Smooth muscle cell of trachea (primary cell): ENCODE results near the gene GFM2. TPM values are rescaled to one million over a fixed set of nuclear protein-coding genes. Genes with fewer than 3 reads are reported as not detected.

Experiments used
- total RNA-seq: library from RNA; depleted of rRNA; stranded (reverse); fragments of >200 nt; gene quantifications from 2 replicates; pipeline ENCODE4 v1.2.1, GENCODE V29; 2014

Gene GFM2, protein sequence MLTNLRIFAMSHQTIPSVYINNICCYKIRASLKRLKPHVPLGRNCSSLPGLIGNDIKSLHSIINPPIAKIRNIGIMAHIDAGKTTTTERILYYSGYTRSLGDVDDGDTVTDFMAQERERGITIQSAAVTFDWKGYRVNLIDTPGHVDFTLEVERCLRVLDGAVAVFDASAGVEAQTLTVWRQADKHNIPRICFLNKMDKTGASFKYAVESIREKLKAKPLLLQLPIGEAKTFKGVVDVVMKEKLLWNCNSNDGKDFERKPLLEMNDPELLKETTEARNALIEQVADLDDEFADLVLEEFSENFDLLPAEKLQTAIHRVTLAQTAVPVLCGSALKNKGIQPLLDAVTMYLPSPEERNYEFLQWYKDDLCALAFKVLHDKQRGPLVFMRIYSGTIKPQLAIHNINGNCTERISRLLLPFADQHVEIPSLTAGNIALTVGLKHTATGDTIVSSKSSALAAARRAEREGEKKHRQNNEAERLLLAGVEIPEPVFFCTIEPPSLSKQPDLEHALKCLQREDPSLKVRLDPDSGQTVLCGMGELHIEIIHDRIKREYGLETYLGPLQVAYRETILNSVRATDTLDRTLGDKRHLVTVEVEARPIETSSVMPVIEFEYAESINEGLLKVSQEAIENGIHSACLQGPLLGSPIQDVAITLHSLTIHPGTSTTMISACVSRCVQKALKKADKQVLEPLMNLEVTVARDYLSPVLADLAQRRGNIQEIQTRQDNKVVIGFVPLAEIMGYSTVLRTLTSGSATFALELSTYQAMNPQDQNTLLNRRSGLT
- total RNA-seq = 34.9 and 40.4 TPM in 2 replicates

DNA sequence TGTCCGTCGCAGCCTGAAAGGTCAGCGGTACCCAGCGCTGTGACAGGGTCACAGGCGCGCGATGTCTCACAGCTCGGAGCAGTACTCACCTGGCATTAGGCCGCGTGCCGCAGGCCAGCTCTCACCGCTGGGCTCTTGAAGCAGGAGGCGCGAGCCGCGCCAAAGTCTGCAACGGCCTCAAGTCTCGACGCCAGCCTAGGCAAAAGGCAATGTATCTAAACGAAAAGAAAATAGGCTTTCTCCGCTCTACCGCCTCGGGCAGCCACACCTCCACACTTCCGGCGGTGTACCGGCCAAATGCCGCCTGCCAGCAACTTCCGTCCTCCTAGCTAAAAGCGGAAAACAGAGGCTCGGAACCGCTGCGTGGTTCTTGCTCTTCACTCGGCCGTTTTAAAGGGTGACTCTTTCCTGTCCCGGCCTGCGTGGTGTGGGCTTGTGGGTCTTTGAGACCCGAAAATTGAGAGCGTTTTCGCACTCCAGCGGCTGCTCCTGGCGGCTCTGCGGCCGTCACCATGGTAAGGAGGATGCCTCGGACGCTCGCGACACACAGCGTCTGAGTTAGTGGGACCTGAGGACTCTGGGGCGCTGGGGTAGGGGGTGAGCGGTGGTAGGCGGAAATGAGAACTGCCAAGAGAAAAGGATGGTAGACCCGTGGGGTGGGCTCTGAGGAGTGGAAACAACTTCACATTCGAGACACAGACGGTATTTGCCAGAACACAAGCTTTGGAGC, at the start of gene GFM2, which contains the start of gene NSA2:
Gene GFM2 (minus strand): TSS at position 269 of the 730 bp plus-strand sequence. CDS start 3,375 bp downstream, outside the sequence.
Gene NSA2 (plus strand): TSS at position 401 of the 730 bp plus-strand sequence. CDS start 112 bp downstream, at position 513.

DNA sequence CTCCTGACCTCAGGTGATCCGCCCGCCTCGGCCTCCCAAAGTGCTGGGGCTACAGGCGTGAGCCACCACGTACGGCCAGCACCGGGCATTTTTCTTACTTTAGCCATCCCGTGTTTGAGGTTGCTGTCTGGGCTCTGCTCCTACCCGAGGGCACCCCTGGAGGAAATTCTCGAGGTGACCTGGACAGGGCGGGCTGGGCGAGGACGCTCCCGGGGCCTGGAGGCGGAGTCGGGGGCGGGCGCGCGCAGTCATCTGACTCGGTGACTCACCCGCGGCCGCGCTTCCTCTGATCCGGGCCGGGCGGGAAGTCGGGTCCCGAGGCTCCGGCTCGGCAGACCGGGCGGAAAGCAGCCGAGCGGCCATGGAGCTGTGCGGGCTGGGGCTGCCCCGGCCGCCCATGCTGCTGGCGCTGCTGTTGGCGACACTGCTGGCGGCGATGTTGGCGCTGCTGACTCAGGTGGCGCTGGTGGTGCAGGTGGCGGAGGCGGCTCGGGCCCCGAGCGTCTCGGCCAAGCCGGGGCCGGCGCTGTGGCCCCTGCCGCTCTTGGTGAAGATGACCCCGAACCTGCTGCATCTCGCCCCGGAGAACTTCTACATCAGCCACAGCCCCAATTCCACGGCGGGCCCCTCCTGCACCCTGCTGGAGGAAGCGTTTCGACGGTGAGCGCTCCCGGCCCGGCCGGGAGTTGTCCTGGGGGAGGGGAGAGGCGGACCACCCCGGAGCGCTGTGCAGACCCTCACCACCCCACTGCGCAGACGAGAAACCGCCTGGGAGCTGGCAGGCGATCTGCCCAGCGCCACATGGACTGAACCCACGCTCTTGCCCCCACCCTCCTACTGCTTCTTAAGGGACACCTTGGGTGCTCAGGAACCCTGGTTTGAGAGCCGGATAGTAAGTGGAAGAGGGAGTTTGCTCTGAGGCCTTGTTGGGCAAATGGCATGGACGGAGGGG, 81.7 kb downstream of the GFM2 start, which contains the start of gene HEXB:
Gene HEXB (plus strand): TSS at position 334 of the 952 bp plus-strand sequence. CDS start 28 bp downstream, at position 362.

Other genes starting within 250 kb of the GFM2 start
- gene ENC1, start 126.4 kb downstream of the GFM2 start, total RNA-seq = 16.1 and 25.6 TPM in 2 replicates
- gene HEXB, start 81.9 kb downstream of the GFM2 start, total RNA-seq = 335 and 471 TPM in 2 replicates
- 95.8 and 125 TPM in 2 replicates for gene NSA2, start 132 bp upstream of the GFM2 start, total RNA-seq
- 0.17 and 0.29 TPM in 2 replicates for gene FAM169A, start 99.3 kb upstream of the GFM2 start, total RNA-seq